ENCODE results near the gene COL15A1.

Gene COL15A1

DNA sequence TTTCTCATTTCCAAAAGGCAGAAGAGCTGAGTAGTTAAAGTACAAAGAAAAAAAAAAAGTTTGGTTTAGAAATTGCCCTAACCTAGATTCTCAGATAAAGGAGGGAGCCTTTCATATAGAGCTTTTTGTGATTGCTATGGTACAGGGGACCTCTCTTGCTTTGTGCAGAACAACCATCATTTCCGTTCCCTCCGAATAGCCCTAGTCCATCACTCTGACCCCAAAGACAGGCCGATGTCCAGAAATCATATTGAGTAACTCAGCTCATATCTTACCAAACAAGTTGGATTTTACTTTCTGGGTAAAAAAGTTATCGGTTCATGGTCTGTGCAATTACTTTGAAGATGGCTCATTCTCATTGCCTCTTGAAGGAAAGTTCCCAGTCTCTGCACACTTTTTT lies 36.7 kb upstream of the COL15A1 start:
- TF ChIP-seq, protein P1, sequence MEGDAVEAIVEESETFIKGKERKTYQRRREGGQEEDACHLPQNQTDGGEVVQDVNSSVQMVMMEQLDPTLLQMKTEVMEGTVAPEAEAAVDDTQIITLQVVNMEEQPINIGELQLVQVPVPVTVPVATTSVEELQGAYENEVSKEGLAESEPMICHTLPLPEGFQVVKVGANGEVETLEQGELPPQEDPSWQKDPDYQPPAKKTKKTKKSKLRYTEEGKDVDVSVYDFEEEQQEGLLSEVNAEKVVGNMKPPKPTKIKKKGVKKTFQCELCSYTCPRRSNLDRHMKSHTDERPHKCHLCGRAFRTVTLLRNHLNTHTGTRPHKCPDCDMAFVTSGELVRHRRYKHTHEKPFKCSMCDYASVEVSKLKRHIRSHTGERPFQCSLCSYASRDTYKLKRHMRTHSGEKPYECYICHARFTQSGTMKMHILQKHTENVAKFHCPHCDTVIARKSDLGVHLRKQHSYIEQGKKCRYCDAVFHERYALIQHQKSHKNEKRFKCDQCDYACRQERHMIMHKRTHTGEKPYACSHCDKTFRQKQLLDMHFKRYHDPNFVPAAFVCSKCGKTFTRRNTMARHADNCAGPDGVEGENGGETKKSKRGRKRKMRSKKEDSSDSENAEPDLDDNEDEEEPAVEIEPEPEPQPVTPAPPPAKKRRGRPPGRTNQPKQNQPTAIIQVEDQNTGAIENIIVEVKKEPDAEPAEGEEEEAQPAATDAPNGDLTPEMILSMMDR (IDR thresholded peaks at IDR 0.05; ENCODE audit: insufficient read depth, low read length) = no peak
- TF ChIP-seq POLR2AphosphoS5 (IDR thresholded peaks at IDR 0.05; ENCODE audit: low read depth) (no peak), GABPA (IDR thresholded peaks at IDR 0.05; ENCODE audit: low read depth) (no peak), SPI1 (IDR thresholded peaks at IDR 0.05; ENCODE audit: borderline replicate concordance, low read depth) (no peak)
- TF ChIP-seq, protein P2, sequence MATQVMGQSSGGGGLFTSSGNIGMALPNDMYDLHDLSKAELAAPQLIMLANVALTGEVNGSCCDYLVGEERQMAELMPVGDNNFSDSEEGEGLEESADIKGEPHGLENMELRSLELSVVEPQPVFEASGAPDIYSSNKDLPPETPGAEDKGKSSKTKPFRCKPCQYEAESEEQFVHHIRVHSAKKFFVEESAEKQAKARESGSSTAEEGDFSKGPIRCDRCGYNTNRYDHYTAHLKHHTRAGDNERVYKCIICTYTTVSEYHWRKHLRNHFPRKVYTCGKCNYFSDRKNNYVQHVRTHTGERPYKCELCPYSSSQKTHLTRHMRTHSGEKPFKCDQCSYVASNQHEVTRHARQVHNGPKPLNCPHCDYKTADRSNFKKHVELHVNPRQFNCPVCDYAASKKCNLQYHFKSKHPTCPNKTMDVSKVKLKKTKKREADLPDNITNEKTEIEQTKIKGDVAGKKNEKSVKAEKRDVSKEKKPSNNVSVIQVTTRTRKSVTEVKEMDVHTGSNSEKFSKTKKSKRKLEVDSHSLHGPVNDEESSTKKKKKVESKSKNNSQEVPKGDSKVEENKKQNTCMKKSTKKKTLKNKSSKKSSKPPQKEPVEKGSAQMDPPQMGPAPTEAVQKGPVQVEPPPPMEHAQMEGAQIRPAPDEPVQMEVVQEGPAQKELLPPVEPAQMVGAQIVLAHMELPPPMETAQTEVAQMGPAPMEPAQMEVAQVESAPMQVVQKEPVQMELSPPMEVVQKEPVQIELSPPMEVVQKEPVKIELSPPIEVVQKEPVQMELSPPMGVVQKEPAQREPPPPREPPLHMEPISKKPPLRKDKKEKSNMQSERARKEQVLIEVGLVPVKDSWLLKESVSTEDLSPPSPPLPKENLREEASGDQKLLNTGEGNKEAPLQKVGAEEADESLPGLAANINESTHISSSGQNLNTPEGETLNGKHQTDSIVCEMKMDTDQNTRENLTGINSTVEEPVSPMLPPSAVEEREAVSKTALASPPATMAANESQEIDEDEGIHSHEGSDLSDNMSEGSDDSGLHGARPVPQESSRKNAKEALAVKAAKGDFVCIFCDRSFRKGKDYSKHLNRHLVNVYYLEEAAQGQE (IDR thresholded peaks at IDR 0.05; ENCODE audit: insufficient replicate concordance, low read depth) = no peak
- DNase-seq (ENCODE audit: low read depth in 1 of 2, low spot score in 1 of 2) = no peak
- Histone ChIP-seq H3K27ac (replicated peaks) (no peak overlapping the region), H3K27me3 (ENCODE audit: insufficient read depth, poor library complexity, severe bottlenecking) (no peaks in the 10 kb centered on the region), H3K4me3 (replicated peaks; ENCODE audit: insufficient read depth, low read length) (no peak overlapping the region)

DNA sequence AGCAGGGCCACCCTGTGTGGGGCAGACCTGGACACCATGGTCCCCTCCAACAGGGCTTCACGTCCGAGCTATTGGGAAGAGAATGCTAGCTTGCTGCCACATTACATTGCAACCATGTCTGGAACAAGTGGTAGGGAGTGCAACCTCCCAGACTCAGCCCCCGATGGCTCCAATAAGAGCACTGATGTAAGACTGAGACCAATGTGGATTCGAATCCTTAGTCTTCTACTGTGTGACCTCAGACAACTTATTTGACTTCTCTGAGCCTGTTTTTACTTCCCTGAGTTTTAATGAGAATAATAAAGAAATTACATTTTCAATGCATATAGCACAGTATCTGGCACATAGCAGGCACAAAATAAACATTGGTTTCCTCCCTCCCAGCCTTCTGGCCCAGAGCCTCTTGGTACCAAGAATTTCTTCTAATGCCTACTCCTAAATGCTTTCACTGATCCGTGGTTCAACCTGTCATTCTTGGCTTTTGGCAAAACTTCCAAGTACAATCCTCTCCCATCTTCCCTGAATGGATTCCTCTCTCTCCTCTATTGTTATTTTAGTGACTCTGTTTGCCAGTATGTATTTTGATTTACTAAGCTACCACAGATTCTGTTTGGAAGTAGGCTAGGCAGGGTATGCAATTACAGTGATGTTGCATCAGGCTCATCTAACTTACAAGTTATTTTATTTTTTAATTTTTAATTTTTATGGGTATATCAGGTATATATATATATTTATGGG lies 34.6 kb upstream of the COL15A1 start:
- no peak overlapping the region for H3K4me3 ChIP-seq (replicated peaks; ENCODE audit: insufficient read depth, low read length)
- no peak for DNase-seq (ENCODE audit: low read depth in 1 of 2, low spot score in 1 of 2)
- H3K27me3 ChIP-seq (ENCODE audit: insufficient read depth, poor library complexity, severe bottlenecking) = no peaks in the 10 kb centered on the region
- TF ChIP-seq SPI1 (IDR thresholded peaks at IDR 0.05; ENCODE audit: borderline replicate concordance, low read depth) (no peak), GABPA (IDR thresholded peaks at IDR 0.05; ENCODE audit: low read depth) (no peak)
- TF ChIP-seq, protein P1 (IDR thresholded peaks at IDR 0.05; ENCODE audit: insufficient read depth, low read length) = no peak
- H3K27ac ChIP-seq (replicated peaks) = no peak overlapping the region

DNA sequence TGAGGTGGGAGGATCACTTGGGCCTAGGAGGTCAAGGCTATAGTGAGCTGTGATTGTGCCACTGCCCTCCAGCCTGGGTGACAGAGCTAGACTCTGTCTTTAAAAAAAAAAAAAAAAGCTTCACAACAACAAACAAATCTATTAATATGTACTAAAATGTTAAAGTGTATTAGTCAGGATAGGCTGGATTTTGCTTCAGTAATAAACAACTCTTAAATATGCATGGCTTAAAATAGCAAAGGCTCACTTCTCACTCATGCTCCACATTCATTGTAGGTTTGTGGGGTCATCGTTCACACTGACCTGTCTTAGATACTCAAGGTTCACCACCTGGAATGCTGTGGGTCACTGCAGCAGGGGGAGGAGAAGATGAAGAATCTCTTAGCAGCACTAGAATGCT lies 33.8 kb upstream of the COL15A1 start:
- Histone ChIP-seq H3K4me3 (replicated peaks; ENCODE audit: insufficient read depth, low read length) (no peak overlapping the region), H3K27ac (replicated peaks) (no peak overlapping the region), H3K27me3 (ENCODE audit: insufficient read depth, poor library complexity, severe bottlenecking) (no peaks in the 10 kb centered on the region)
- no peak for DNase-seq (ENCODE audit: low read depth in 1 of 2, low spot score in 1 of 2)
- TF ChIP-seq, protein P2 (IDR thresholded peaks at IDR 0.05; ENCODE audit: insufficient replicate concordance, low read depth) = no peak
- TF ChIP-seq SPI1 (IDR thresholded peaks at IDR 0.05; ENCODE audit: borderline replicate concordance, low read depth) (no peak), GABPA (IDR thresholded peaks at IDR 0.05; ENCODE audit: low read depth) (no peak), POLR2AphosphoS5 (IDR thresholded peaks at IDR 0.05; ENCODE audit: low read depth) (no peak)
- TF ChIP-seq, protein P1 (IDR thresholded peaks at IDR 0.05; ENCODE audit: insufficient read depth, low read length) = no peak

DNA sequence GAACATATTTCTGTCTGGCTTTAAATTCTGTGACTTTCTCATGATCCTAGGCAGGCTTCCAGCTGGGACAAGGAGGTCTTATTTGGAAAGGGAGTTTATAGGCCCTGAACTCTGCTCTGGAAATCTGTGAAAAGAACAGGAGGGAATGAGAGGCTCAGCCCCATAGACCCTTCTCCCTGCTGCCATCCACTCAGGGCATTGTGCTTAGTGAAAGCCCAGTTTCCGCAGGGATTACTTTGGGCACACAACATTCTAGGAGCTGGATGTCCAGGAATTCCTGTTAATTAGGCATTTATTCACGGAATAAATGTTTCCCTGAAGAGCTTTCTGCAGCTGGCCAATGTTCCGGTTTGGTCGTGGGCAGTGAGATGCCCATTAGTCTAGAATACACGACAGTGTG lies 32.7 kb upstream of the COL15A1 start:
- H3K27ac ChIP-seq (replicated peaks) = no peak overlapping the region
- TF ChIP-seq, protein P2 (IDR thresholded peaks at IDR 0.05; ENCODE audit: insufficient replicate concordance, low read depth) = no peak
- TF ChIP-seq POLR2AphosphoS5 (IDR thresholded peaks at IDR 0.05; ENCODE audit: low read depth) (no peak), GABPA (IDR thresholded peaks at IDR 0.05; ENCODE audit: low read depth) (no peak), SPI1 (IDR thresholded peaks at IDR 0.05; ENCODE audit: borderline replicate concordance, low read depth) (no peak)
- TF ChIP-seq, protein P1 (IDR thresholded peaks at IDR 0.05; ENCODE audit: insufficient read depth, low read length) = no peak
- DNase-seq (ENCODE audit: low read depth in 1 of 2, low spot score in 1 of 2) = no peak
- no peak overlapping the region for H3K4me3 ChIP-seq (replicated peaks; ENCODE audit: insufficient read depth, low read length)
- no peaks in the 10 kb centered on the region for H3K27me3 ChIP-seq (ENCODE audit: insufficient read depth, poor library complexity, severe bottlenecking)
